Peyer's patch (tissue), 4 donors: ENCODE data around the gene FLT1.

ENCODE experiments used
- CTCF ChIP-seq, 6 experiments: fragments of 450-650 bp in 4 of 6; fragments of 200-600 bp in 2 of 6; sonication (generic) in 1 of 6; IDR thresholded peaks; one replicate each; pipeline ENCODE4 v1.5.1; 2017 to 2019; ENCODE audit warnings: antibody characterized with exemption in 6 of 6, mild to moderate bottlenecking in 3 of 6, moderate library complexity in 1 of 6
- POLR2A ChIP-seq, 2 donors: fragments of 450-650 bp; IDR thresholded peaks; one replicate each; pipeline ENCODE4 v1.5.1; 2017; ENCODE audit warnings: antibody characterized with exemption in 2 of 2, mild to moderate bottlenecking in 2 of 2, moderate library complexity in 2 of 2

DNA sequence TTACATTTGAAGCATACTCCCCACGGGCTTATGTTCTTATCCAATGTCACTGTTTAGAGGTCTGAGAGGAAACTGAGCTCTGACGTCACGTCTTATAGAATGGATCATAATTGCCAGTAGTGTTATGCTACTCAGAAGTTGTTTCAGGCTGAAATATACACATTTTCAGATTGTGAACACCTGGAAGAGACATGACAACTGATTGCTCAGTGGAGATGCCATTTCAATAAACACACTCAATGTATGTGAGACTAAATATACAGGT is 17.3 kb downstream of the FLT1 start:
- no peak for TF ChIP-seq CTCF (IDR thresholded peaks at IDR 0.05)
- TF ChIP-seq POLR2A (IDR thresholded peaks at IDR 0.05) = no peak
